HCT116 (cell line): Measurements from ENCODE around the gene C6orf47. TPM values are rescaled to one million over a fixed set of nuclear protein-coding genes. Genes with fewer than 3 reads are reported as not detected.

ENCODE experiments used
- ATAC-seq: fragments of 200-7000 bp; cut with Tn5 transposase; 2 replicates; pipeline ENCODE4 v1.9.1; 2020; ENCODE audit warnings: mild to moderate bottlenecking, moderate library complexity
- BruUV-seq: library from RNA; stranded (reverse); fragments of 400-500 nt; replicated peaks from 2 replicates; lab custom pipeline; 2021; lab: Mats Ljungman, UMichigan
- CTCF ChIA-PET: fragments of 300-600 bp; sonication (Branson Sonifier 250); formaldehyde crosslinking; loops from one replicate; lab custom pipeline; 2021; ENCODE audit warnings: antibody characterized with exemption; lab: Charles Lee
- POLR2A ChIA-PET: fragments of 300-600, 350-600 bp; sonication (Branson Sonifier 250); formaldehyde crosslinking; loops from one replicate; lab custom pipeline; 2021; ENCODE audit warnings: antibody characterized with exemption; lab: Charles Lee
- RAD21 ChIA-PET, 2 experiments: fragments of 300-600 bp; sonication (Branson Sonifier 250); formaldehyde crosslinking; loops; one replicate each; lab custom pipeline; 2023; ENCODE audit warnings: low total read pairs in 2 of 2; ENCODE audit not compliant: uncharacterized antibody in 2 of 2, unreplicated experiment in 2 of 2, low non-redundant PET in 1 of 2; lab: Charles Lee
- DNase-seq: peaks from one replicate; pipeline ENCODE4 v3.0.0-alpha.2; 2010; ENCODE audit warnings: low read depth, low spot score
- H2AFZ ChIP-seq: fragments of 200-600 bp; shearing (Covaris generic), sonication (generic); 2 replicates; pipeline ENCODE4 v1.6.1; 2017; ENCODE audit warnings: low read depth, mixed run types, mixed read lengths, antibody characterized with exemption, low read length; ENCODE audit not compliant: poor library complexity, severe bottlenecking
- H3K27ac ChIP-seq: 2 replicates; pipeline ENCODE4 v1.5.1; 2012; ENCODE audit warnings: low read depth, low read length
- H3K27me3 ChIP-seq: fragments of 200-600 bp; sonication (generic); 2 replicates; pipeline ENCODE4 v1.6.1; 2016; ENCODE audit warnings: mixed run types, low read length, mixed read lengths; ENCODE audit not compliant: insufficient read depth
- H3K36me3 ChIP-seq, 2 experiments: fragments of 200-500 bp in 1 of 2; fragments of 200-600 bp in 1 of 2; sonication (Bioruptor generic) in 1 of 2; sonication (generic) in 1 of 2; 2 replicates each; pipeline versions ENCODE4 v1.5.1 to v1.6.1; 2014 to 2016; ENCODE audit warnings: low read length in 2 of 2, inconsistent platforms in 1 of 2, mixed read lengths in 1 of 2, mixed run types in 1 of 2; ENCODE audit not compliant: insufficient read depth in 2 of 2, control insufficient read depth in 1 of 2
- H3K4me1 ChIP-seq, 2 experiments: fragments of 200-600 bp in 1 of 2; sonication (generic) in 1 of 2; 2 replicates each; pipeline versions ENCODE4 v1.5.1 to v1.6.1; 2012 to 2017; ENCODE audit warnings: low read length in 2 of 2, inconsistent platforms in 1 of 2, mild to moderate bottlenecking in 1 of 2, mixed read lengths in 1 of 2, mixed run types in 1 of 2, moderate library complexity in 1 of 2; ENCODE audit not compliant: insufficient read depth in 2 of 2, control insufficient read depth in 1 of 2
- H3K4me2 ChIP-seq: fragments of 200-600 bp; sonication (generic); 2 replicates; pipeline ENCODE4 v1.6.1; 2017; ENCODE audit warnings: mixed run types, low read length, mixed read lengths
- H3K4me3 ChIP-seq, 2 experiments: fragments of 200-600 bp in 1 of 2; sonication (generic) in 1 of 2; replicated peaks in 1 of 2; 2 replicates each; pipeline ENCODE4 v1.5.1; 2011 to 2016; ENCODE audit warnings: low read length in 2 of 2, control low read depth in 1 of 2, low read depth in 1 of 2, mild to moderate bottlenecking in 1 of 2, mixed read lengths in 1 of 2, mixed run types in 1 of 2
- H3K79me2 ChIP-seq: fragments of 200-600 bp; sonication (generic); 2 replicates; pipeline ENCODE4 v1.6.1; 2017; ENCODE audit warnings: mild to moderate bottlenecking, mixed run types, low read length, moderate library complexity, mixed read lengths; ENCODE audit not compliant: insufficient read depth
- H3K9ac ChIP-seq: fragments of 200-600 bp; sonication (generic); 2 replicates; pipeline ENCODE4 v1.6.1; 2016; ENCODE audit warnings: low read length, mixed read lengths
- H3K9me2 ChIP-seq: fragments of 200-600 bp; sonication (generic), shearing (Covaris generic); 2 replicates; pipeline ENCODE4 v1.6.1; 2017; ENCODE audit warnings: mixed run types, mild to moderate bottlenecking, moderate library complexity; ENCODE audit not compliant: insufficient read depth
- H3K9me3 ChIP-seq, 2 experiments: fragments of 200-500 bp in 1 of 2; fragments of 200-600 bp in 1 of 2; sonication (Bioruptor generic) in 1 of 2; sonication (generic) in 1 of 2; 2 replicates each; pipeline ENCODE4 v1.6.1; 2014 to 2017; ENCODE audit warnings: low read length in 2 of 2, mixed read lengths in 2 of 2, inconsistent platforms in 1 of 2, low read depth in 1 of 2, mild to moderate bottlenecking in 1 of 2, mixed run types in 1 of 2, moderate library complexity in 1 of 2; ENCODE audit not compliant: control insufficient read depth in 1 of 2, insufficient read depth in 1 of 2
- H4K20me1 ChIP-seq: fragments of 200-600 bp; sonication (generic), shearing (Covaris generic); 2 replicates; pipeline ENCODE4 v1.6.1; 2017; ENCODE audit warnings: mixed run types, mild to moderate bottlenecking, moderate library complexity; ENCODE audit not compliant: insufficient read depth
- ATF3 ChIP-seq: IDR thresholded peaks from 2 replicates; pipeline ENCODE4 v1.6.1; 2012
- CEBPB ChIP-seq: IDR thresholded peaks from 2 replicates; pipeline ENCODE4 v1.6.1; 2012; ENCODE audit warnings: low read depth
- ELF1 ChIP-seq: IDR thresholded peaks from 2 replicates; pipeline ENCODE4 v1.6.1; 2012; ENCODE audit warnings: low read depth, borderline replicate concordance
- EZH2 ChIP-seq: fragments of 200-600 bp; sonication (generic); IDR thresholded peaks from 2 replicates; pipeline ENCODE4 v1.6.1; 2017; ENCODE audit warnings: antibody characterized with exemption, mixed run types
- JUND ChIP-seq: IDR thresholded peaks from 2 replicates; pipeline ENCODE4 v1.6.1; 2012
- POLR2A ChIP-seq: IDR thresholded peaks from 2 replicates; pipeline ENCODE4 v1.7.0; 2011; ENCODE audit warnings: borderline replicate concordance; ENCODE audit not compliant: insufficient read depth, insufficient read length; ENCODE audit errors: extremely low read depth
- SRF ChIP-seq: IDR thresholded peaks from 2 replicates; pipeline ENCODE4 v1.6.1; 2012; ENCODE audit warnings: low read depth
- TCF7L2 ChIP-seq: IDR thresholded peaks from 2 replicates; pipeline ENCODE4 v1.7.0; 2011; ENCODE audit warnings: borderline replicate concordance, inconsistent platforms; ENCODE audit not compliant: insufficient read depth, insufficient read length; ENCODE audit errors: extremely low read depth
- YY1 ChIP-seq: IDR thresholded peaks from 2 replicates; pipeline ENCODE4 v1.6.1; 2011; ENCODE audit warnings: low read length, low read depth, moderate library complexity, mild to moderate bottlenecking; ENCODE audit not compliant: insufficient replicate concordance; ENCODE audit errors: extremely low read depth
- intact Hi-C: fragments of 100-400 bp; cut with micrococcal nuclease; formaldehyde crosslinking; loops from 2 replicates; pipeline ENCODE4 v1.10.0; 2022
- total RNA-seq: library from RNA; stranded (reverse); gene quantifications from one replicate; pipeline ENCODE4 v1.2.1, GENCODE V29; 2021; ENCODE audit not compliant: unreplicated experiment
- TF ChIP-seq, protein P1 (sequence below), 3 experiments: fragments of 200-600 bp in 1 of 3; sonication (generic) in 1 of 3; IDR thresholded peaks in 2 of 3; conservative IDR thresholded peaks in 1 of 3; 2 replicates each; pipeline ENCODE4 v1.5.1; 2012 to 2017; ENCODE audit warnings: low read depth in 2 of 3, low read length in 2 of 3, antibody characterized with exemption in 1 of 3, borderline replicate concordance in 1 of 3, control low read depth in 1 of 3, mild to moderate bottlenecking in 1 of 3, mixed read lengths in 1 of 3, mixed run types in 1 of 3, moderate library complexity in 1 of 3; ENCODE audit not compliant: insufficient read depth in 1 of 3
- TF ChIP-seq, protein P2 (sequence below): IDR thresholded peaks from 2 replicates; pipeline ENCODE4 v1.6.1; 2012

C6orf47 gene
- total RNA-seq, 1 experiment from 2014 or later, result 13.4 TPM

- TF ChIP-seq ELF1 (no peak), JUND (no peak)
These were observed 4.4 kb upstream of the C6orf47 start, which contains the start of gene GPANK1 (continued) for GRCh38 chr6:31664790-31665500.

- Histone ChIP-seq H3K9ac (peak overlapping the region; percentile 90), H3K4me2 (peak overlapping the region; percentile 83), H3K9me3 (no peaks in the 10 kb centered on the region), H3K79me2 (peaks cover 61% of the 10 kb centered on the region), H2AFZ (no peak overlapping the region), H3K4me1 (peaks cover 18 to 46% of the 10 kb centered on the region in 2 experiments; a peak in 3 of 4 replicates), H4K20me1 (no peaks in the 10 kb centered on the region), H3K27ac (peak overlapping the region; percentile 90), H3K4me3 (peak overlapping the region; percentile 97 to 99), H3K27me3 (no peaks in the 10 kb centered on the region), H3K36me3 (peaks cover 21 to 36% of the 10 kb centered on the region in 2 experiments), H3K9me2 (no peaks in the 10 kb centered on the region)
- intact Hi-C loops, result loop anchor here (2.0 to 5.0 kb wide), 2 partner anchors 117 to 262 kb away; partner anchors contain the start of genes ATP6V1G2, MICA and NFKBIL1
- CTCF ChIA-PET, result interaction anchor here (0.9 to 1.1 kb wide), 2 partner anchors 66 to 74 kb away, joined by 4 read pairs; no protein-coding TSS in a partner anchor
- BruUV-seq, result TSS peak; percentile 66
- RAD21 ChIA-PET, result interaction anchor here in 1 of 2 experiments (0.6 kb wide), 1 partner anchor 117 kb away, joined by 3 read pairs; the partner anchor contains the start of gene ATP6V1G2
- ATAC-seq, result no peak
- no peak for DNase-seq
- TF ChIP-seq SRF (no peak), POLR2A (no peak), ATF3 (no peak), YY1 (no peak), TCF7L2 (no peak), CEBPB (no peak), EZH2 (no peak)
- TF ChIP-seq, protein P1, sequence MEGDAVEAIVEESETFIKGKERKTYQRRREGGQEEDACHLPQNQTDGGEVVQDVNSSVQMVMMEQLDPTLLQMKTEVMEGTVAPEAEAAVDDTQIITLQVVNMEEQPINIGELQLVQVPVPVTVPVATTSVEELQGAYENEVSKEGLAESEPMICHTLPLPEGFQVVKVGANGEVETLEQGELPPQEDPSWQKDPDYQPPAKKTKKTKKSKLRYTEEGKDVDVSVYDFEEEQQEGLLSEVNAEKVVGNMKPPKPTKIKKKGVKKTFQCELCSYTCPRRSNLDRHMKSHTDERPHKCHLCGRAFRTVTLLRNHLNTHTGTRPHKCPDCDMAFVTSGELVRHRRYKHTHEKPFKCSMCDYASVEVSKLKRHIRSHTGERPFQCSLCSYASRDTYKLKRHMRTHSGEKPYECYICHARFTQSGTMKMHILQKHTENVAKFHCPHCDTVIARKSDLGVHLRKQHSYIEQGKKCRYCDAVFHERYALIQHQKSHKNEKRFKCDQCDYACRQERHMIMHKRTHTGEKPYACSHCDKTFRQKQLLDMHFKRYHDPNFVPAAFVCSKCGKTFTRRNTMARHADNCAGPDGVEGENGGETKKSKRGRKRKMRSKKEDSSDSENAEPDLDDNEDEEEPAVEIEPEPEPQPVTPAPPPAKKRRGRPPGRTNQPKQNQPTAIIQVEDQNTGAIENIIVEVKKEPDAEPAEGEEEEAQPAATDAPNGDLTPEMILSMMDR (IDR thresholded peaks at IDR 0.05 in 2 of 3, conservative IDR thresholded peaks at IDR 0.05 in 1 of 3; ENCODE audit: borderline replicate concordance in 1 of 3, insufficient read depth in 1 of 3, low read depth in 2 of 3, low read length in 2 of 3), result no peak
- TF ChIP-seq, protein P2, sequence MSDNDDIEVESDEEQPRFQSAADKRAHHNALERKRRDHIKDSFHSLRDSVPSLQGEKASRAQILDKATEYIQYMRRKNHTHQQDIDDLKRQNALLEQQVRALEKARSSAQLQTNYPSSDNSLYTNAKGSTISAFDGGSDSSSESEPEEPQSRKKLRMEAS, result no peak
- POLR2A ChIA-PET, result interaction anchor here (0.6 to 3.9 kb wide), 10 partner anchors 9 to 170 kb away, joined by 3 to 32 read pairs (median 4); partner anchors contain the start of genes ABHD16A, APOM, ATP6V1G2 and BAG6
These were observed 3.6 kb upstream of the C6orf47 start for GRCh38 chr6:31663961-31664789.
